Lung (tissue), 12 donors: ENCODE data around the gene HTT. TPM values are rescaled to one million over a fixed set of nuclear protein-coding genes. Genes with fewer than 3 reads are reported as not detected.

Experiments
- ATAC-seq: fragments of 200-7000 bp; cut with Tn5 transposase; one replicate; pipeline ENCODE4 v1.9.1; 2020; ENCODE audit warnings: moderate number of reproducible peaks; ENCODE audit not compliant: insufficient read depth, low FRiP score
- DNase-seq, 3 donors: peaks; one replicate each; pipeline ENCODE4 v3.0.0-alpha.2; 2013 to 2017
- H3K27ac ChIP-seq, 2 donors: one replicate each; pipeline ENCODE4 v1.5.1; 2013; ENCODE audit warnings: mild to moderate bottlenecking in 2 of 2, moderate library complexity in 2 of 2, control low read depth in 1 of 2, inconsistent platforms in 1 of 2, low read depth in 1 of 2, low read length in 1 of 2
- H3K27me3 ChIP-seq, 3 donors: one replicate each; pipeline ENCODE4 v1.5.1; 2013; ENCODE audit warnings: low read length in 2 of 3; ENCODE audit not compliant: control insufficient read depth in 3 of 3, insufficient read depth in 3 of 3
- H3K36me3 ChIP-seq, 4 donors: one replicate each; pipeline ENCODE4 v1.5.1; 2013; ENCODE audit warnings: low read length in 4 of 4, mild to moderate bottlenecking in 1 of 4, moderate library complexity in 1 of 4; ENCODE audit not compliant: control insufficient read depth in 4 of 4, insufficient read depth in 4 of 4
- H3K4me1 ChIP-seq, 5 donors: one replicate each; pipeline ENCODE4 v1.5.1; 2013; ENCODE audit warnings: low read length in 5 of 5, mild to moderate bottlenecking in 2 of 5, moderate library complexity in 1 of 5; ENCODE audit not compliant: control insufficient read depth in 5 of 5, insufficient read depth in 5 of 5
- H3K4me3 ChIP-seq: one replicate; pipeline ENCODE4 v1.5.1; 2013; ENCODE audit warnings: mild to moderate bottlenecking, control low read depth, moderate library complexity
- H3K9ac ChIP-seq, 2 donors: one replicate each; pipeline ENCODE4 v1.5.1; 2013; ENCODE audit warnings: low read length in 2 of 2, control low read depth in 1 of 2; ENCODE audit not compliant: insufficient read depth in 1 of 2
- H3K9me3 ChIP-seq, 4 donors: one replicate each; pipeline ENCODE4 v1.5.1; 2013; ENCODE audit warnings: low read length in 3 of 4, mild to moderate bottlenecking in 1 of 4, moderate library complexity in 1 of 4; ENCODE audit not compliant: control insufficient read depth in 4 of 4, insufficient read depth in 3 of 4
- WGBS, 2 donors: extraction: QIAGEN DNeasy Blood & Tissue Kit; methylation state at CpG; one replicate each; pipeline ENCODE4 v1.1.7; 2013; 5-methylcytosine and 5-hydroxymethylcytosine counted together
- polyA plus RNA-seq, 2 donors: library from polyadenylated mRNA; stranded (reverse); fragments of 200-250 nt; gene quantifications; one replicate each; pipeline ENCODE4 v1.2.1, GENCODE V29; 2013
- total RNA-seq, 2 donors: library from RNA; depleted of rRNA in 1 of 2; stranded (reverse); fragments of >200 nt in 1 of 2; gene quantifications; one replicate each; pipeline ENCODE4 v1.2.1, GENCODE V29; 2014 to 2021
- TF ChIP-seq, protein P1 (sequence below): IDR thresholded peaks from 2 replicates; pipeline ENCODE4 v1.5.1; 2012; ENCODE audit warnings: mild to moderate bottlenecking; ENCODE audit errors: control extremely low read depth, extremely low read depth
- donor health status: control.
- donor health status: control.
- donor health status: Bipolar disorder and iron deficiency.
- donor health status: healthy.
- donor health status: DM: yes; HTN: yes; CAD: no.

HTT gene
- total and polyA plus RNA-seq, 4 donors: 17.0 to 109 (median 48.4) TPM

GRCh38 chr4:3213661-3214250, 139.3 kb downstream of the HTT start:
- TF ChIP-seq, protein P1, sequence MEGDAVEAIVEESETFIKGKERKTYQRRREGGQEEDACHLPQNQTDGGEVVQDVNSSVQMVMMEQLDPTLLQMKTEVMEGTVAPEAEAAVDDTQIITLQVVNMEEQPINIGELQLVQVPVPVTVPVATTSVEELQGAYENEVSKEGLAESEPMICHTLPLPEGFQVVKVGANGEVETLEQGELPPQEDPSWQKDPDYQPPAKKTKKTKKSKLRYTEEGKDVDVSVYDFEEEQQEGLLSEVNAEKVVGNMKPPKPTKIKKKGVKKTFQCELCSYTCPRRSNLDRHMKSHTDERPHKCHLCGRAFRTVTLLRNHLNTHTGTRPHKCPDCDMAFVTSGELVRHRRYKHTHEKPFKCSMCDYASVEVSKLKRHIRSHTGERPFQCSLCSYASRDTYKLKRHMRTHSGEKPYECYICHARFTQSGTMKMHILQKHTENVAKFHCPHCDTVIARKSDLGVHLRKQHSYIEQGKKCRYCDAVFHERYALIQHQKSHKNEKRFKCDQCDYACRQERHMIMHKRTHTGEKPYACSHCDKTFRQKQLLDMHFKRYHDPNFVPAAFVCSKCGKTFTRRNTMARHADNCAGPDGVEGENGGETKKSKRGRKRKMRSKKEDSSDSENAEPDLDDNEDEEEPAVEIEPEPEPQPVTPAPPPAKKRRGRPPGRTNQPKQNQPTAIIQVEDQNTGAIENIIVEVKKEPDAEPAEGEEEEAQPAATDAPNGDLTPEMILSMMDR: no peak
- 94 to 95% methylated on average over 15 of the region's 15 CpGs for WGBS, 2 donors
- H3K27me3 ChIP-seq: no peaks in the 10 kb centered on the region
- H3K9me3 ChIP-seq: no peaks in the 10 kb centered on the region
- no peak overlapping the region for H3K9ac ChIP-seq
- ATAC-seq (no peak), DNase-seq (no peak)
- peaks cover 0 to 2% (median 0%) of the 10 kb centered on the region in 5 donors for H3K4me1 ChIP-seq
- H3K36me3 ChIP-seq: peaks cover 18 to 60% (median 60%) of the 10 kb centered on the region in 4 donors
- H3K4me3 ChIP-seq: no peak overlapping the region
- no peak overlapping the region for H3K27ac ChIP-seq

DNA sequence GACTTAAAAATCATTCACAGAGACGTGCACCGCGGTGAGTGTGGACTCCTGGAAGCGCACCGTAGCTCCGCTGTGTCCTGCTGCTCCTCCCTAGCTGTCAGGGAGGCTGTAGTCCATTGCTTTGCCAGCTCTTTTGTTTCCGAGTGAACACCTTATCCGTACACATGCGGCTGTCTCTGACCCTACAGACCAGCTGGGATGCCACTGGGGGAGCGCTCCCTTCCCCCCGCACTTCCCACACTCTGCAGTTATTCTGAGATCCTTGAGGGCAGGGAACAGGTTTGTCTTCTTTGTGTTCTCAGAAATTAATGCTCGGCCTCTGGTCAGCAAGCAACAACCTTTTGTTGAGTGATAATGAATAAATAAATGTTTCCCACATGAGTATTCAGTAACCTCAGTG, 140.8 kb downstream of the HTT start:
- Histone ChIP-seq H3K27me3 (no peaks in the 10 kb centered on the region), H3K36me3 (peaks cover 8 to 59% (median 53%) of the 10 kb centered on the region in 4 donors), H3K27ac (no peak overlapping the region), H3K9me3 (no peaks in the 10 kb centered on the region), H3K9ac (no peak overlapping the region), H3K4me1 (peaks cover 0 to 3% (median 0%) of the 10 kb centered on the region in 5 donors), H3K4me3 (no peak overlapping the region)
- no peak for DNase-seq
- WGBS, 2 donors: 93 to 95% methylated on average over 12 of the region's 12 CpGs
- TF ChIP-seq, protein P1: no peak
- ATAC-seq: no peak

- H3K9ac ChIP-seq: no peak overlapping the region
- no peaks in the 10 kb centered on the region for H3K27me3 ChIP-seq
- H3K4me1 ChIP-seq: peaks cover 0 to 3% (median 0%) of the 10 kb centered on the region in 5 donors
- WGBS, 2 donors: 96 to 97% methylated on average over 4 of the region's 4 CpGs
- no peaks in the 10 kb centered on the region for H3K9me3 ChIP-seq
- TF ChIP-seq, protein P1: no peak
- H3K36me3 ChIP-seq: peaks cover 6 to 61% (median 55%) of the 10 kb centered on the region in 4 donors
- DNase-seq: no peak
- no peak overlapping the region for H3K27ac ChIP-seq
- no peak for ATAC-seq
- H3K4me3 ChIP-seq: no peak overlapping the region
These were observed 141.3 kb downstream of the HTT start for GRCh38 chr4:3215733-3216132.

DNA sequence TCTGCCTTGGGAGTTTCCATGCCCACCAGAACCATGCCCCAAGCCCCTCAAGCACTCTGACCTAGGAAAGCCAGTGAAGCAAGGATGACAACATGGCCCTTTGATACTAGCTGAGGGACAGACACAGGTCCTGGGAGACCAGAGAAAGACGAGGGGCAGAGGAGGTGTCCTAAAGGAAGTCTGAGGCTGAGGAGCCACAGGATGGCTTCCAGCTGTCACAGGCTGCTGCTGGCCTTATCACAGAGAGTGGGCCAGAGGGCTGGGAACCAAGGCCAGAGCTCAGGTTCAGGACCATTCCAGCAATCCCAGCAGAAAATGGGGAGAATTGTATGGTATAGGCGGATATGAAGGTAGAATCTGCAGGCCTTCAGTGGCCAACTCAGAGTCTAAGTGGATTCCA, 142.8 kb downstream of the HTT start:
- peaks cover 0 to 3% (median 0%) of the 10 kb centered on the region in 5 donors for H3K4me1 ChIP-seq
- 88 to 100% methylated on average over 2 of the region's 2 CpGs for WGBS, 2 donors
- H3K27me3 ChIP-seq: no peaks in the 10 kb centered on the region
- TF ChIP-seq, protein P1: no peak
- DNase-seq (peak in 1 of 3 donors; percentile 47), ATAC-seq (no peak)
- no peak overlapping the region for H3K27ac ChIP-seq
- no peaks in the 10 kb centered on the region for H3K9me3 ChIP-seq
- no peak overlapping the region for H3K9ac ChIP-seq
- H3K36me3 ChIP-seq: peaks cover 11 to 67% (median 62%) of the 10 kb centered on the region in 4 donors
- no peak overlapping the region for H3K4me3 ChIP-seq
